K562 (cell line): ENCODE measurements around the gene ATG10. TPM values are rescaled to one million over a fixed set of nuclear protein-coding genes. Genes with fewer than 3 reads are reported as not detected.

ENCODE experiments used
- ATF7 ChIP-seq: fragments of 450-650 bp; IDR thresholded peaks from 2 replicates; pipeline ENCODE4 v1.7.1; 2014; ENCODE audit warnings: mild to moderate bottlenecking, moderate library complexity
- BRD9 ChIP-seq: fragments of 450-650 bp; IDR thresholded peaks from 2 replicates; pipeline ENCODE4 v1.6.1; 2018; ENCODE audit warnings: low read depth; ENCODE audit not compliant: partially characterized antibody
- DACH1 ChIP-seq: fragments of 450-650 bp; IDR thresholded peaks from 2 replicates; pipeline ENCODE4 v1.6.1; 2018; ENCODE audit not compliant: partially characterized antibody
- FOXA3 ChIP-seq, 2 experiments: fragments of 450-650 bp in 1 of 2; sonication (generic) in 1 of 2; formaldehyde crosslinking; IDR thresholded peaks in 1 of 2; conservative IDR thresholded peaks in 1 of 2; 2 replicates each; pipeline versions ENCODE4 v1.4.0 to v1.8.0; 2020 to 2022; ENCODE audit warnings: mild to moderate bottlenecking in 2 of 2, missing genetic modification reagents in 1 of 2
- GATAD2A ChIP-seq: fragments of 450-650 bp; IDR thresholded peaks from 2 replicates; pipeline ENCODE4 v1.6.1; 2017
- HDAC1 ChIP-seq, 2 experiments: fragments of 450-650 bp; IDR thresholded peaks; 2 replicates each; pipeline ENCODE4 v1.6.1; 2016 to 2017; ENCODE audit warnings: inconsistent platforms in 1 of 2, mild to moderate bottlenecking in 1 of 2, moderate library complexity in 1 of 2
- MAFG ChIP-seq: fragments of 450-650 bp; conservative IDR thresholded peaks from 2 replicates; pipeline ENCODE4 v1.6.1; 2016; ENCODE audit warnings: missing genetic modification characterization, missing compliant biosample characterization
- MEIS2 ChIP-seq: fragments of 450-650 bp; IDR thresholded peaks from 2 replicates; pipeline ENCODE4 v1.6.1; 2014; ENCODE audit warnings: mild to moderate bottlenecking; ENCODE audit not compliant: partially characterized antibody
- MNT ChIP-seq, 2 experiments: fragments of 450-650 bp; conservative IDR thresholded peaks; 2 replicates each; pipeline ENCODE4 v1.6.1; 2017; ENCODE audit warnings: mild to moderate bottlenecking in 2 of 2, moderate library complexity in 2 of 2
- NBN ChIP-seq: fragments of 450-650 bp; IDR thresholded peaks from 2 replicates; pipeline ENCODE4 v1.6.1; 2016; ENCODE audit warnings: low read depth, mild to moderate bottlenecking
- NCOR1 ChIP-seq: fragments of 450-650 bp; IDR thresholded peaks from 2 replicates; pipeline ENCODE4 v1.6.1; 2016; ENCODE audit warnings: mild to moderate bottlenecking, moderate library complexity
- NFE2 ChIP-seq: IDR thresholded peaks from 2 replicates; pipeline ENCODE4 v1.6.1; 2014; ENCODE audit warnings: antibody characterized with exemption, low read depth
- NFRKB ChIP-seq: fragments of 450-650 bp; IDR thresholded peaks from 2 replicates; pipeline ENCODE4 v1.6.1; 2016; ENCODE audit warnings: low read depth
- PKNOX1 ChIP-seq: fragments of 450-650 bp; IDR thresholded peaks from 2 replicates; pipeline ENCODE4 v1.6.1; 2016
- SMARCA4 ChIP-seq: fragments of 450-650 bp; IDR thresholded peaks from 2 replicates; pipeline ENCODE4 v1.6.1; 2016
- SMARCC2 ChIP-seq: fragments of 450-650 bp; IDR thresholded peaks from 2 replicates; pipeline ENCODE4 v1.6.1; 2017; ENCODE audit warnings: antibody characterized with exemption, moderate library complexity, mild to moderate bottlenecking, low read depth
- ZEB2 ChIP-seq: fragments of 450-650 bp; IDR thresholded peaks from 2 replicates; pipeline ENCODE4 v1.6.1; 2016
- polyA plus RNA-seq, 8 experiments: library from polyadenylated mRNA; depleted of rRNA in 4 of 8; stranded (reverse) in 5 of 8; unstranded in 3 of 8; fragments of >200 nt; fragmentation: Nextera tagmentation in 2 of 8; fragmentation: Illumina TruSeq in 1 of 8; extraction: Ambion mirVana in 2 of 8; extraction: Trizol in 1 of 8; gene quantifications; 2 replicates each; pipeline versions ENCODE4 v1.2.1 to v1.2.3, GENCODE V29; 2011 to 2014; ENCODE audit warnings: inconsistent platforms in 1 of 8, missing spikeins in 1 of 8
- total RNA-seq, 7 experiments: library from RNA; depleted of rRNA in 6 of 7; stranded (reverse); fragments of >200 nt in 6 of 7; fragmentation: Illumina TruSeq in 2 of 7; extraction: Trizol in 2 of 7; gene quantifications; 2 replicates each; pipeline versions ENCODE4 v1.2.1 to v1.2.3, GENCODE V29; 2011 to 2021; ENCODE audit warnings: low replicate concordance in 1 of 7
- TF ChIP-seq, protein P1 (sequence below): sonication (generic); IDR thresholded peaks from 2 replicates; pipeline ENCODE4 v1.6.1; 2016

The ATG10 gene
- total and polyA plus RNA-seq, 9 of the 15 experiments (the other 6 are each of a cell fraction or from before 2014, with no cell fraction given) = 7.0 to 18.8 (median 14.6) TPM

GRCh38 chr5:81958129-81958528, 13.7 kb upstream of the ATG10 start (continued):
- TF ChIP-seq MNT (conservative IDR thresholded peaks at IDR 0.05) (peak; percentile 21 to 61; a peak in 2 of 4 replicates), MAFG (tag) (peak; percentile 85), ATF7 (0 out of 2 replicates have a peak, but pooled peaks have one; percentile 33), NCOR1 (peak; percentile 50), BRD9 (peak; percentile 77), HDAC1 (IDR thresholded peaks at IDR 0.05) (peak in 1 of 2 experiments; percentile 37; a peak in 1 of 4 replicates), SMARCC2 (0 out of 2 replicates have a peak, but pooled peaks have one; percentile 47), FOXA3 (CRISPR knock-in tag; conservative IDR thresholded peaks at IDR 0.05 in 1 of 2, IDR thresholded peaks at IDR 0.05 in 1 of 2) (peak; percentile 76 to 92; a peak in 3 of 4 replicates), PKNOX1 (peak; percentile 87), DACH1 (peak; percentile 79), ZEB2 (peak; percentile 37; the same call in 1 of the 2 replicates), NBN (peak; percentile 28; the same call in 1 of the 2 replicates), GATAD2A (peak; percentile 74; the same call in 1 of the 2 replicates), SMARCA4 (peak; percentile 80), NFRKB (peak; percentile 79; the same call in 1 of the 2 replicates), MEIS2 (peak; percentile 79), NFE2 (peak; percentile 56; the same call in 1 of the 2 replicates)
- TF ChIP-seq, protein P1, sequence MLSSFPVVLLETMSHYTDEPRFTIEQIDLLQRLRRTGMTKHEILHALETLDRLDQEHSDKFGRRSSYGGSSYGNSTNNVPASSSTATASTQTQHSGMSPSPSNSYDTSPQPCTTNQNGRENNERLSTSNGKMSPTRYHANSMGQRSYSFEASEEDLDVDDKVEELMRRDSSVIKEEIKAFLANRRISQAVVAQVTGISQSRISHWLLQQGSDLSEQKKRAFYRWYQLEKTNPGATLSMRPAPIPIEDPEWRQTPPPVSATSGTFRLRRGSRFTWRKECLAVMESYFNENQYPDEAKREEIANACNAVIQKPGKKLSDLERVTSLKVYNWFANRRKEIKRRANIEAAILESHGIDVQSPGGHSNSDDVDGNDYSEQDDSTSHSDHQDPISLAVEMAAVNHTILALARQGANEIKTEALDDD = peak; percentile 90
